Raji (cell line): Measurements from ENCODE around the gene FANCC.

Experiments used
- POLR2A ChIP-seq: IDR thresholded peaks from 2 replicates; pipeline ENCODE4 v1.6.1; 2011; ENCODE audit warnings: low read depth, low read length, control low read depth; ENCODE audit not compliant: insufficient read depth

The FANCC gene

DNA sequence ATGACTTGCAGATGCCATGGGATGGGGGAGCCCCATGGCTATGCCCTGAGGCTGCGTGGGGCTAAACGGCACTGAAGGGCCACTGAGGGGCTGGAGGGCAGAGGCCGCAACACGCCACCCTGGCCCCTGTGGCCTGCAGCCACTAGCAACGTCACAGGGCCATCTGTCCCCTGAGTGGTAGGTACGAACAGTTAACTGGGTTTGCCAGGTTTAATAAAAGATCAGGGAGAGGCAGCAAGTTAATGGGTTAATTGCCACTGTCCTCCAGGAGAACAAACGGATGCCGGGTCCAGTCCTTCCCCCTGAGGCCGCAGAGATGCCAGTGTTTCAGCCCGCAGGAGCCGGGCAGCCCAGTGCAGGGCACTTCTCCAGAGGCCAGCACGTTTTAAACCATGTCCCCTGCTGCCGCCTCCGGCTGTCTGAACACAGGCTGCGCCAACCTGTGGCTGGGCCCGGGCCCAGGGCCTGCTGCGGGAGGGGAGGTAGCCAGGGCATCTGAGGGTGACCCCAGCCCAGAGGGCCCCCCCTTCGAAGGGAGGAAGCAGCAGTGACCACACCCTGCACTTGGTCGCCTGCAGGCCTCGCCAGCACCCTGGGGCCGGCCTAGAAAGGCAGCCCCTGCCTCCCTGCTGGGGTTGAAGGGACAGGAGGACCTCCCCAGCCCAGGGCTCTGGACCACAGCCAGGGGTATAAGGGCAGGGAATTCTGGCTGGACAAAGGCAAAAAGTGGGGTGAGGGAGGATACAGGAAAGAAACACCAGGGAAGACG lies 227.3 kb downstream of the FANCC start:
- TF ChIP-seq POLR2A = no peak

GRCh38 chr9:95089257-95090022 lies 228.1 kb downstream of the FANCC start:
- no peak for TF ChIP-seq POLR2A

GRCh38 chr9:95088421-95089161 lies 228.9 kb downstream of the FANCC start:
- TF ChIP-seq POLR2A = no peak

GRCh38 chr9:95087659-95088242 lies 229.8 kb downstream of the FANCC start:
- no peak for TF ChIP-seq POLR2A

DNA sequence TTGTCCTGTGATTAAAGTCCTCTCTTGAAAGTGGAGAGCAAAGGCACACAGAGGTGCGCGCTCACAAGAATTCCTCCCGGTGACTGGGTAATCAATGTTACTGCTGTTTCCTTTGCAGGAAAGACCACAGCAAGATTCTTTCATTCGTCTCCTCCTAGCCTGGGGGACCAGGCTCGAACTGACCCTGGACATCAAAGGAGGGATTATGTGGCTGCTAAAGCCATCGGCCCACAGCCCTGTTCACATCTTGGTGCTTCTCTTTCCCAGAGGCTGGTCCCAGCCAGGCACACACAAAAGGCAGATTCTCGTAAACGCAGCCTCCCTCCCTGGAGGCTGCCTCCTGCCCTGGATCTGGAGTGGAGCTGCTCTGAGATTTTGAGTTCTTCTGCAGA lies 230.9 kb downstream of the FANCC start:
- no peak for TF ChIP-seq POLR2A

DNA sequence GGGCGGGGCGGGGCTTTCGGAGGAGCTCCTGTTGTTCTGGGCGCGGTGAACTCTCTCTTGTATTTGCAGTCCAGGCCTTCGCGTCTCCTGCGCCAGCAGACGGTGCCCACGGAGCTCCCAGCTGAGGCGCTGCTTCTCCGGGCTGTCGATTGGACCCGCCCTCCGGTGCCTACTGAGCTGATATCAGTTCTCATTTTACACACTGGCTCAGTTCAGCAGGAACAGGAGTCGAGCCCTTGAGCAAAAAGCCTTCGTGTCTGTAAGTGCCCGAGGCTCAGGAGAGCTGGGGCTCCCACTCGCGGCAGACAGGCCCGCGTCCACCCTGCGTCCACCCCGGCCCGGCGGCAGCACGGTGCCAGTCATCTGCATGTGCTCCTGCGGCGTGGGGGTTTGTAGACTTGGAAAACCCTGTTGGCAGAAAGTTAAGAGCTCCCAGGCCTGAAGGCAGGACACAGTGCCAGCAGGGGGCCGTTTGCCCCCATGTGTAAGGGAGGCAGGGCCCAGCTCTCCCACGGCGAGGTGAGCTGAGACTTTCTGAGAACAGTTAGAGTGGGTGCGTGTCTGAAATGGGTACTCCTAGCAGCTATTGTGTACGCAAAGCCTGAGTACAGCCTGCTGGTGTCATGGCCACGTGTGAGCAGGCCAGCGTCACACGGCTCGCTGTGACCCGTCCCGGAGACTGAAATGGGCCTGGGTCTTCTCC lies 231.5 kb downstream of the FANCC start:
- TF ChIP-seq POLR2A = no peak

GRCh38 chr9:95085036-95085770 lies 232.3 kb downstream of the FANCC start:
- TF ChIP-seq POLR2A = no peak

GRCh38 chr9:95084254-95084934 lies 233.1 kb downstream of the FANCC start:
- no peak for TF ChIP-seq POLR2A

DNA sequence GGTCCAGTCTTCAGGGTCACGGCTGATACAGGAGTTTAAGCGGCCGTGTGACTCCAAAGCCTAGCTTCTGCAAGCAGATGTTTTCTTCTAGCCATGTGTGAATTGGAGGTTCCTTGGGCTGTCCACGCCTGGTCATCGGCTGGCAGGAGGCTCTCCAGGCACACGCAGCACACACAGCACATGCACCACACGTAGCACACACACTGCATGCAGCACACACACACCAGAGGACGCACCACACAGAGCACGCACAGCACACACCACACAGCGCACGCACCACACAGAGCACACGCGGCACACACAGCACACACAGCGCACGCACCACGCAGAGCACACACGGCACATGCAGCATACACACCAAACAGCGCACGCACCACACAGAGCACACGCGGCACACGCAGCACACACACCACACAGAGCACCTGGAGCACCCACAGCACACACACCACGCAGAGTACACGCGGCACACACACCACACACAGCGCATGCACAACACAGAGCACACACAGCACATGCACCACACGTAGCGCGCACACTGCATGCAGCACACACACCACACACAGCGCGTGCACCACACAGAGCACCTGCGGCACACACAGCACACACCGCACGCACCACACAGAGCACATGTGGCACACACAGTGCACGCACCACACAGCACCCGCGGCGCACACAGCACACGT lies 234.3 kb downstream of the FANCC start:
- TF ChIP-seq POLR2A = no peak

GRCh38 chr9:95082401-95083084 lies 235.0 kb downstream of the FANCC start:
- TF ChIP-seq POLR2A = no peak

DNA sequence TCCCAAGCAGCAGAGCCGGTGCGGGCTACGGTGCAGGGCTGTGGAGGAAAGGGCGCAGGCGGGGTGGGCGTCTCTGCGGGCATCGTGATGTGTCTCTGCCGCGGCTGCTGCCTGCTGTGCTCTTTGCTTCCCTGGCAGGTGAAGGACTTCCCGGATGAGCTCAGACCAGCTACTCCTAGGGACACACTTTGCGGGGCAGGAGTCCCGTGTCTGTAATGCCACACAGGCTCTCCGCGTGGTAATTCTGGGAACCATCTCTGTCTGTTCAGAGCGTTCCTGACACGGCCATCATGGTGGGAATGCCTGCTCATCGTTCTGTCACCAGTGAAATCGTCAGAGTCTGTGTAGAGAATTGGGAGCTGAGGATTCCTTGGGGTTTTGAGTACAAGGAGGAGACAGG lies 235.5 kb downstream of the FANCC start:
- no peak for TF ChIP-seq POLR2A

GRCh38 chr9:95080961-95081647 lies 236.4 kb downstream of the FANCC start:
- TF ChIP-seq POLR2A = no peak
